Stimulated activated CD4-positive, alpha-beta T cell treated with anti-CD3 and anti-CD28 coated beads, Interleukin-4, amount 100 ng/mL, for 1 hour (primary cell): Measurements from ENCODE around the gene POLR3E.

Source experiments
- DNase-seq: peaks from one replicate; pipeline ENCODE4 v3.0.0-alpha.2; 2020

POLR3E gene

GRCh38 chr16:22317625-22318024 is 20.4 kb downstream of the POLR3E start:
- no peak for DNase-seq

- DNase-seq = peak; percentile 58
These were observed 21.6 kb downstream of the POLR3E start for GRCh38 chr16:22318690-22319358.

GRCh38 chr16:22320572-22321339 is 23.5 kb downstream of the POLR3E start:
- DNase-seq = no peak

- DNase-seq = peak; percentile 67
These were observed 24.3 kb downstream of the POLR3E start for GRCh38 chr16:22321340-22322001.

GRCh38 chr16:22322021-22322471 is 24.8 kb downstream of the POLR3E start:
- no peak for DNase-seq

GRCh38 chr16:22322741-22323140 is 25.5 kb downstream of the POLR3E start:
- no peak for DNase-seq

GRCh38 chr16:22323173-22323958 is 26.2 kb downstream of the POLR3E start:
- no peak for DNase-seq

- no peak for DNase-seq
These were observed 27.0 kb downstream of the POLR3E start for GRCh38 chr16:22323959-22324786.

GRCh38 chr16:22324787-22325597 is 27.8 kb downstream of the POLR3E start:
- no peak for DNase-seq

GRCh38 chr16:22325598-22326368 is 28.6 kb downstream of the POLR3E start:
- no peak for DNase-seq

GRCh38 chr16:22326369-22326652 is 29.1 kb downstream of the POLR3E start:
- DNase-seq = no peak

- DNase-seq = no peak
These were observed 29.7 kb downstream of the POLR3E start for GRCh38 chr16:22326771-22327445.

- no peak for DNase-seq
These were observed 30.2 kb downstream of the POLR3E start for GRCh38 chr16:22327446-22327775.

- DNase-seq = no peak
These were observed 31.0 kb downstream of the POLR3E start for GRCh38 chr16:22328081-22328725.

GRCh38 chr16:22329199-22329695 is 32.0 kb downstream of the POLR3E start:
- no peak for DNase-seq

- no peak for DNase-seq
These were observed 33.1 kb downstream of the POLR3E start for GRCh38 chr16:22330326-22330725.

GRCh38 chr16:22333457-22333994 is 36.3 kb downstream of the POLR3E start:
- no peak for DNase-seq

GRCh38 chr16:22335668-22336246 is 38.5 kb downstream of the POLR3E start:
- DNase-seq = no peak

GRCh38 chr16:22336581-22336980 is 39.4 kb downstream of the POLR3E start:
- no peak for DNase-seq
